HT-29 (cell line): ENCODE results near the gene OOSP3. TPM values are rescaled to one million over a fixed set of nuclear protein-coding genes. Genes with fewer than 3 reads are reported as not detected.
"Not testable (repeated sequence)": the region's sequence is repeated elsewhere in the genome, so short reads cannot be mapped to it uniquely, and the experiment has no call there.

Source experiments
- DNase-seq: peaks from one replicate; pipeline ENCODE4 v3.0.0-alpha.2; 2015; ENCODE audit warnings: low spot score
- total RNA-seq: library from RNA; depleted of rRNA; stranded (reverse); fragments of >200 nt; shearing (Covaris generic); gene quantifications from 2 replicates; pipeline ENCODE4 v1.2.3, GENCODE V29; 2014; rRNA removed

The OOSP3 gene, protein sequence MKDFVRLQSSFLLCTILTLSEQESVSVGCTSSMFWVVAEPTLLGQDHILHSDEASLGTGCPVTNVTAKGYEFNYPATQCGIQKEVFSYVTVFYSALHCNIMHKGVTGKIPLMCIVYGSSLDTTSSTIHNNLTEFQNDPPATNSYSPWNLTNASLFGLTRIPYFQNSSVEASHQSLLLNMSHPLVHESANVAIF
- not detected in 2 replicates for total RNA-seq

DNA sequence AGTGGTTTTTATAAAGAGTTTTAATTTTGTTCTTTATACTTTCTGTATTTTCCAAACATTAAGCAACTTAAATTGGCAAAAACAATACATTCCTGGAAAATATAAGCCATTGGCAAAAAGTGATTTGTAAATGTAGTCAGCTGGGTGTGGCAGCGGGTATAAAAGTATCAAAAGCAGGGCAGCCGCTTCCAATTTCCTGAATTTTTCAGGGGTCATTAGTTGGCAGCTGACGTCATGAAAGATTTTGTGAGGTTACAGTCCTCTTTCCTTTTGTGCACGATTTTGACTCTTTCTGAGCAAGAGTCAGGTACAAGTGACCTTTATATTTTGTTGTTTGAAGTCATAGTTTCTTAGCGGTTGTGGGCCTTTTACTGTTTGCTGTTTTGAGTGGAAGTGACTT lies at the start of gene OOSP3:
OOSP3 (plus strand) TSS at position 208 of the 400 bp plus-strand sequence; CDS start at position 235, 27 bp downstream.
- DNase-seq: no peak

DNA sequence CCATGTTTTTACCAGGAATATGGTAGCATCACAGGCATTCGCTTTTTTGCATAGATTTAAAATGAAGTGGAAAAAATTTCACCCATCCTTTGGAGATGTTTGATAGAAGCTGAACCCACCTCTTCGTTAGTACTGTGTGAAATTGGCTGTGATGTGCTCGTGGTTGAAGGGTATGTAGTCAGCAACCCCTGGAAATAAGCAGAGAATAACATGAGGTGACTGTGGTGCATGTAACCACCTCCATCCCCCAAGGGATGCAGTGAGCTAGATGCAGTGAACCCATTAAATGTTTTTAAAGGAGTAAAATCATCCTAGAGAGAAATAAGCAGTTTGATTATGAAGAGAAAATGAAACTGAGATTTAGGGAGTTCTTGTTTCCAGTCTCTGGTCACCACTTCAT lies 49.2 kb upstream of the OOSP3 start:
- DNase-seq: no peak

DNA sequence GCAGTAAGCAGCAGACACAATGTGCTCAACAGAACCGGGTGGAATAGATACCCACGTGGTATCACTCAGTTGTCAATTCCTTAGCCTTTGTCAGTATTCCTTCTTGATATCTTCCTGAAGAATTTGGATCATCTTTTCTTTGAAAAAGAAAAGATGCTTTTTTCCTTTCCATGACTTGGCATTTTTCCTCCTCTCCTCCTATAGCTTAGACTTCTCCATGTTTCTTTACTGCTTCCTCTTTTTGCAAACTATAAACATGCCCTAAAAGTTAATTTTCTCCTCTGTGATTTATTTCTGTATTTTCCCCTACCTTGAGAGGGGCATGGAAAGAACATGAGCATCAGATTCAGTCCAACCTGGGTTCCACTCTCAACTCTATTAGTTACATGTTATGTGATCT lies 45.0 kb upstream of the OOSP3 start:
- no peak for DNase-seq

DNA sequence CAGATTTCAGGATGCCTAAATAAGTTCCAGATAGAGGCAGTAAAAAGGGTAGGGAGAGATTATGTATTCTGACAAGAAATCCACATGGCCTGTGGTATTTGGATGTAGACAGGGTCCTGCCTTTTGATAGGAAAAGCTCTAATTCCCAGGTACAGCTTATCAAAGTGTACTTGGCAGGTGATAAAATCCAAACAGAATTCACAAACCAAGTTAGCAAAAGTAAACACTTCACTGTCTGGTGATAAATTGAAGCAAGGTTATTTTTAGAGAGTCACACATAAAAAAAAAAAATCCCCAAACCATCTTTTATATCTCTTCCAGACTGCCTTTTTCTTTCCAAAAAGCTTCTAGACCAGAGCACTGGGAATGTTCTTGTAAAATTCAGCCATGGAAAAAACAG lies 39.0 kb upstream of the OOSP3 start:
- no peak for DNase-seq

DNA sequence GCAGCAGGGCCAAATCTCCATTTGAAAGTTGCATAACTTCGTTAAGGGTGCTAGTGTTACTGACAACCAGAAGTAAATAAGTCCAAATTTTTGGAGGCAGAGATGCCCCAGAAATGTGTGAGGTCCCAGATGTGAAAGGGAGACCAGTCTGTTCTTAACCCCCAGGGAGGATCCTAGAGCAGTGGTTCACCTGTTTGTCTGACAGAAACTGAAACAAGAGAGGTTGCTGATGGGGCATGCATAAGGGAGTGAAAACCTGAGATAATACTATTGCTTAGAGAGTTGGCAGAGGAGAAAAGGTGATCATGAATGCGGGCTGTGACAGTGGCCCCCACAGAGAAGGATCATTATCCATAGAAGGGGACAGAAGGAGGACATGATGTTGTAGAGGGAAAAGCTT lies 37.1 kb upstream of the OOSP3 start:
- DNase-seq: no peak

DNA sequence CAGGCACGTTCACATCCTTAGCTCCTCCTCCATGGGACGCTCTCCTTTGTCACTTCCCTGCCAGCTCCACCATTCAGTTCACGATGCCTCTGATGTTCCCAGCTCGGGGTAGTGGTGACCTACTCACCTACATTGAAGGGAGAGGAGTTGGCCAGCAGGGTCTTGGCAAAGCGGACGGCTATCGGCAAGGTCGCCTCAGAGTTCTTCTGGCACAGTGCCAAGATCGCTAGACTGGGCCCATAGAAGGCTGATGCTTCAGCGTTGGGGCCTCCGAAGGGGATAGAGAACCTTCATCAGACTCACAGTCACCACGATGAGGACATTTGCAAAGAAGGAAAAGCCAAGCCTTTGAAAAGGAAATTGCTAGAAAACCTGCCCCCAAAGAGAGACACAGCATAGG lies 36.3 kb upstream of the OOSP3 start:
- DNase-seq: no peak

DNA sequence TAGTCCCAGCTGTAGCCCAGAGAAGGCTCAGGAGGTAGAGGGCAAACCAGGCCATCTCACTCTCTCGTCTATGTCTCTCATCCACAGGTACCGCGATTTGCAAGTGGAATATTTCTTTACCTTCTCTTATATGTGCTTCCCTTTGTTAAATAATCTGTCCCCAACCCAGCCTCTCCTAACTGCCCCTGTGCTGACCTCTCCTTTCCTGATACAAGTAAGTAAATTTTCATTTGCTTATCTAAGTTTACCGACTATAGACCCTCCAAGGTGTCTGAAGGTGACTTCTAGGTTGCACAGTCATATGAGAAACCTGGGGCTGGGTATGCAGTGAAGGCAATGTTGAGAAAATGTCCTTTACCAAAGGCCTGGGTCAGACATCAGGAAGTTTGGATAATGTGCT lies 33.2 kb upstream of the OOSP3 start, which contains the start of gene CBLIF:
CBLIF (minus strand) TSS at position 101 of the 400 bp plus-strand sequence; CDS start at position 55, 46 bp downstream.
- no peak for DNase-seq

DNA sequence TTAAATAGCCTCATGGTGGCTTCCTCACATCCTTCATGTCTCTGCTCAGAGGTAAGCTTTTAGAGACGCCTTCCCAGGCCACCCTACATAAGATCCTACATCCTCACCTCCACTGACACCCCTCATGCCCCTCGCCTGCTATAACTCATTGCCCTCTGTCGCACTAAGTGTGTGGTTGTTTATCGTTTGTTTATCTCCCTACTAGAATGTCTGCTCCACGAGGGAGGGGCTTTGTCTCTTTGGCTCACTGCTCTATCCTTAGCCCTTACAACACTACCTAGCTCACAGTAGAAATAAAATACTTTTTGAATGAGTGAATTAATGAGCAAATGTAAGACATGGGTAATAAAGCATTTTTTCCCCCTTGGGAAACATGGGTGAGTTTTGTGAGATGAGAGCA lies 32.0 kb upstream of the OOSP3 start:
- no peak for DNase-seq

DNA sequence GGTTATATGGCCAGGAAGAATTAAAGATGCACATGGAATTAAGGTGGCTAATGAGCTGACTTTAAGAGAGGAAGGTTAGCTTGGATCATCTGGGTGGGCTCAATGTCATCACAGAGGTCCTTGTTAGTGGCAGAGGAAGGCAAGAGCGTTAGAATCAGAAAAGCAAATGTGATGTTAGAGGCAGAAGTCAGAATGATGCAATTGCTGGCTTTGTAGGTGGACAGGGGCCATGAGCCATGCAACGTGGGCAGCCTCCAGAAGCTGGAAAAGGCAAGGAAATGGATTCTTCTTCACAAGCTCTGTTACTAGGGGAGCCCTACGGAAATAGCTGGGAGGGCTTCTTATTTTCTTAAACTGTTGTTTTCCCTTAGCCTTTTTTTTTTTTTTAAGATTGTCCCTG lies 31.0 kb upstream of the OOSP3 start:
- DNase-seq: no peak

DNA sequence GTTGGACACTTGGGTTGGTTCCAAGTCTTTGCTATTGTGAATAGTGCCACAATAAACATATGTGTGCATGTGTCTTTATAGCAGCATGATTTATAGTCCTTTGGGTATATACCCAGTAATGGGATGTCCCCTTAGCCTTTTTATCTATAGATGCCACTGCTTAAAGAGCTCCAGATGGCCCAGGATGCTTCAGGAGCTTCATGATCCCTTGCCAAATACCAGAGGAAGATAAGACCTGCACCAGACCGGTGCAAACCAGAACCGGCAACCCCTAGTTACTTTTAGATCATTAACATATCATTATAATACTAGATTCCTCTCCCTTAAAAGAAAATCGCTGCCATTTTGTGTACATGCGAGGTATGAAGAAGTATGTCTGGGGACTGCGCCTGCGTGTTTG lies 30.1 kb upstream of the OOSP3 start:
- not testable (repeated sequence) for DNase-seq

DNA sequence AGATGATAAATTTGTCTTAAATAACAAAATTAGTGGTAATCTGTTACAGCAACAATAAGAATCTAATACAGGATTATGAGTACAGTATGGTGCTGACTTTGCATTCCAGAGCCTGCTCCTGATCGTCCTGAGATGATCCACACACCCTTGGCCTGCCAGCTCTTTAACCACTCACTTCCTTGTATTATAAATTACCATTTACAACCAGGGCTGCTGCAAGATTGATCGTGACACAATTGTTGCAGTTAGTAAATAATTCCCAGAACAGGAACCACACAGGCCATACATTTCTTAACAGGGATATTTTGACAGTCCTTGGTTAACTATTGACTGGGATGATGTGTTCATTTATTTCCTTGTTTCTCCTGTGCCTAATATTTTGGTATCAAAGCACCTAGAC lies 29.5 kb upstream of the OOSP3 start:
- peak; percentile 76 for DNase-seq

DNA sequence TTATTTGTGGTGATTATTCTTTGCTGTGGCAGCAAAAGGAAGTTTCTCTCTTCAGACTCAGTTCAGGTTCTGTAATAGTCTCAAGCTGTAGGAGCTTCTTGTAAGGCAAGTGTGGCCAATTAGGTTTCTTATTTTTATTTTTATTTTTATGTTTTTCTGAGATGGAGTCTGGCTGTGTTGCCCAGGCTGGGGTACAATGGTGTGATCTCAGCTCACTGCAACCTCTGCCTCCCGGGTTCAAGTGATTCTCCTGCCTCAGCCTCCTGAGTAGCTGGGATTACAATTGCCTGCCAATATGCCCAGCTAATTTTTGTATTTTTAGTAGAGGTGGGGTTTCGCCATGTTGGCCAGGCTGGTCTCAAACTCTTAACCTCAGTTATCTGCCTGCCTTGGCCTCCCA lies 29.0 kb upstream of the OOSP3 start:
- DNase-seq: not testable (repeated sequence)

DNA sequence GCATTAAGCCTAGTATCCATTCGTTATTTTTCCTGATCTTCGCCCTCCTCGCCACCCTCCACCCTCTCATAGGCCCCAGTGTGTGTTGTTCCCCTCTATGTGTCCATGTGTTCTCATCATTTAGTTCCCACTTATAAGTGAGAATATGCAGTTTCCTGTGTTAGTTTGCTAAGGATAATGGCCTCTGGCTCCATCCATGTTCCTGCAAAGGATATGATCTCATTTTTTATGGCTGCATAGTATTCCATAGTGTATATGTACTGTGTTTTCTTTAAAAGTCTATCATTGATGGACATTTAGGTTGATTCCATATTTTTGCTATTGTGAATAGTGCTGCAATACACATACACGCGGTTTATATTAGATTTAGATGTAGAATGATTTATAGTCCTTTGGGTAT lies 27.2 kb upstream of the OOSP3 start:
- not testable (repeated sequence) for DNase-seq

DNA sequence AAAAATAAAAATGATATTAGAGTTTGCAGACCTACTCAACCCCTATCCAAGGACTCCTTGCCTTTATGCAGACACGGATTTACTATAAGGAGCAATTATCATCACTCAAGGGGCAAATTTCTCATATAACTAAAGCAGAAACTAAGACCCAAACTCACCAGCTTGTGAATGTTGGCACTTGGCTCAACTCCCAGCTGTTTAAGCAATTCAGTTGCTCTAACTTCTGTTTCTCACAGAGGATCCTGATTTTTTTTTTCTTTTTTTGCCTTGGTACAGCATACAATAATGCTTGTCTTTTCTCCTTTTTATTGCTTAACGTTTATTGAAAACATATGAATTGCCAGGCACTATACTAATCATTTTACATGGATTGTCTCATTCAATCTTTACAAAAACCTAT lies 23.7 kb upstream of the OOSP3 start:
- DNase-seq: no peak

DNA sequence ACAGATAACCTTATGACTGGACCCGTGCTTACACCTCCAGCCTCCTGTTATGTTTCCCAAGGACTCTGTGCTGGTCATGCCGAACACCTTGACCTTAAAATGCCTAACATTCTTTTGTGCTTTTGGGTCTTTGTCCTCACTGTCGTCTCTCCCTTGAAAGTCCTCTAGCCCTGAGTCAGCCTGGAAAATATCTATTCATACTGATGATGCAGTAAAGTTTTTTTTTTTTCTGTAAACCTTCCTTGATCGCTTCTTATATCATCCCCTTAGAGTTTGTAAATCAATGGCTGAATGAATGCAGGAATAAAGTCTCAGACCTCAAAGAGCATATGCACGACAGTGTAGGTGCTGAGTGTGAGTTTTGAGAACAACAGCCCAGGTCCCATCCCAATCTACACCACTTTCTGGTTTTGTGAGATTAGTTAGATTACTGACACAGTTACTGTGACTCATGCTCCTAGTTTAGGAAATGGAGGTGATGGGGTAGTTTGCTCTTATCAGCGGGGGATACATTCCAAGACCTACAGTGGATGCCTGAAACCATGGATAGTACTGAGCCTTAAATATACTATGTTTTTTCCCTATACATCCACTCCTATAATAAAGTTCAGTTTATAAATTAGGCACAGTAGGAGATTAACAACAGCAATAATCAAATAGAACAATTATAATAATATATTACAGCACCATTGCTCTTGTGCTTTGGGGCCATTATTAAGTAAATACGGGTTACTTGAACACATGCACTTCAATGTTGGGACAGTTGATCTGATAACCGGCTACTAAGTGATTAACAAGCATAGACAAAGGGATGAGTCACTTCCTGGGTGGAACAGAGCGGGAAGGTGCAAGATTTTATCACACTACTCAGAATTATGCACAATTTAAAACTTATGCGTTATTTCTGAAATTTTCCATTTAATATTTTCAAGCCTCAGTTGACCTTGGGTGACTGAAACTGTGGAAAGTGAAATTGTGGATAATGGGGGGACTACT lies 20.8 kb upstream of the OOSP3 start:
- peak; percentile 73 for DNase-seq

DNA sequence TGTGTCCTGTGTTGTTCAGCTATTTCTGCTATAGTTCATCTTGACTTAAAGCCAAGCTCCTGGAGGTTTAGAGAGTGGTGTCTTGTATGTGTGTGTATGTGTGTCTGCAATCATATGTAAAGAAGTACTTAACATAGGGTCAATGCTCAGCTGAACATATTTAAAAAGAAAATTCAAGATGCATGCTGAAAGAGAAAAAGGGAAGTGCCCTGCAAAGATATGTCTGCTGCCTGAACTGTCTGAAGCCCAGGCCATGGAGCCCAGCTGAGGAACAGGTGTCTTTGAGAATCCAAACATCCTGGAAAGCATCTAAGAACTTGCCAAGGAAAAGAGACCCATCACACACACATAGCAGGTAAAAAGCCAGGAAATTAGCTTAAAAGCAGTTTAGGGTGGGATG lies 18.9 kb upstream of the OOSP3 start:
- DNase-seq: no peak

DNA sequence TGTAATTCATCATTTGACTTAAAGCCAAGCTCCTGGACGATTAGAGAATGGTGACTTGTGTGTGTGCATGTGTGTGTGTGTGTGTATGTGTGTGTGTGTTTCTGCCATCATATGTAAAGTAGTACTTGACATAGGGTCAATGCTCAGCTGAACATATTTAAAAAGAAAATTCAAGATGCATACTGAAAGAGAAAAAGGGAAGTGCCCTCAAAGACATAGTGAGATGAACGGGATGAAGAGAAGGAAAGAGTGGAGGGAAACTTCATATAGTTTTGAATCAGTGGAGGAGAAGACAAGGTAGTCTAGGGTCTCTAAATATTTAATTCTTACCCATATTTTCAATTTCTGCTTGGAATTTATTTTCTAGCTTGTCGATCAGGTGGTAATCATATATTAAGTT lies 16.3 kb upstream of the OOSP3 start:
- no peak for DNase-seq

DNA sequence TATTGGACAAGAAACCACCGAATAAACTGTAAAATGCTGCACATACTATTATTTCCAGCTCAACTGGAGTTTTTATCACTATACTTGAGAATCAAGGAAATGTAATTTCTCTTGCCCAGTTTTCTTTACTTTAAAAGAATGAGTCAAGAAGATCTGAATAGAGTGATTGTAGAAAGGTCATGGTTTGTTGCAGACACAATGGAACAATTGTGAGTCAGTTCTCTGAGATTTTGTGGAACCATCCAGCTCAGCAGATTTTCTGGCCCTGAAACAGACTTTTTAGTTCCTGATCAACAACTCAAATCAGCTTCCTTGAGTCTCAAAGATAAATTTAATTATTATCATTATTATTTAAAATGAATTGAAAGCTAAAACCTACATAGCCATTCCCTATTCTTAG lies 13.6 kb upstream of the OOSP3 start:
- peak; percentile 62 for DNase-seq

DNA sequence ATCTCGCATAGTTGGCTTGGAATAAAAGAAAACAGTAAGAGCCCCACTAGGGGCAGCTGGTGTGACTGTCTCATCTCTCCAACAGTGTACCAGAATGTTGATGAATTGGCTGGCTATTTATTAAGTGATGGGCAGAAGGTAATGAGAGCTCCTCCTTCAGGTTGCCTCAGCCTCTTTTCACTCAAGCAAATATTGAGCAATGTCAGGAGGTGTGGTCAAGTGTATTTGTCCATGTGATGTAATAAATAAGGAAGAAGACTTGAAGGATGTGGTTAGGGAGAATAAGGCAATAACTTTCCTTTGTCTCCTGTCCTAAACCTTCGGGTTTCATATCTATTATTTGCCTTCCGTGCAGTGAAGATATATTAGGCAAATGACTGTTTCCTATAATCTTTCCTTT lies 12.2 kb upstream of the OOSP3 start, which contains the start of gene TCN1:
TCN1 (minus strand) TSS at position 91 of the 400 bp plus-strand sequence; CDS start at position 74, 17 bp downstream.
- DNase-seq: peak; percentile 81

DNA sequence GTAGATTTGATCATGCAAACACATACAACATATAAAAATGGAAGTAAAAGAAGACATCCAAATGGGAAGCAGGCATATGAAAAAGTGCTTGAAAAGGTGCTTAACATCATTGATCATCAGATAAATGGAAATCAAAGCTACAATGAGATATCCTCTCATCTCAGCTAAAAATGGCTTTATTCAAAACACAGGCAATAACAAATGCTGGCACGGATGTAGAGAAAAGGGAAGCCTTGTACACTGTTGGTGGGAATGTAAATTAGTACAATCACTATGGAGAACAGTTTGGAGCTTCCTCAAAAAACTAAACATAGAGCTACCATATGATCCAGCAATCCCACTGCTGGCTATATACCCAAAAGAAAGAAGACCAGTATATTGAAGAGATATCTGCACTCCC lies 11.7 kb upstream of the OOSP3 start:
- no peak for DNase-seq

DNA sequence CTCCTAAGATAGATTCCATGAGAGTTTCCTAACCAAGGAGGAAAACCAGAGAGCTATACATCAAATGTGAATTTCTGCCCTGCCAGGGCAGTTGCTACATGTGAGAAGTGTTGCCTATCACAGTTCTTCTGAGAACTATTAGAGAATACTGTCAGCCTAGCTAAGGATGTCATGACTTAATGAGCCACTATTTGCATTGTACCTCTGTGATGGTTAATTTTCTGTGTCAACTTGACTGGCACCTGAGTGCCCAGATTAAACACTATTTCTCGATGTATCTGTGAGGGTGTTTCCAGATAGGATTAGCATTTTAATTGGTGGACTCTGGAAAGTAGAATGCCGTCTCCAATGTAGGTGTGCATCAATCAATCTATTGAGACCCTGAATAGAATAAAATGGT lies 10.6 kb upstream of the OOSP3 start:
- DNase-seq: no peak

DNA sequence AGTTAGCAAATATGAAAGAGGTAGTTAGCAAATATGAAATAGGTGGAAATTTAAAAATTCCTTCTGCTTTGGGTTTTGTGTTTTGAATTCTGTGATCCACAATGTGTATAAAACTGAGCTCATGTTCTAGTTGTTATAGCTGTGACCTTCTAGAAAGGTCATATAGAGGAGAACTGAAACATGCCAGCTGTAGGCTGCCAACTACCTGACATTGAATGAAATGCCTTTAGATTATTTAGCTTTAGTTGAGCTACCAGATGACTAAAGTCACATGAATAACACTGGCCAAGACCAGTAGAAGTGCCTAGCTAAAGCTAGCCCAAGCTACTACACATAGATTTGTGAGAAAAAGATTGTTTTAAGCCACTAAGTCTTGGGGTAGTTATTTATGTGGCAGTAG lies 6.5 kb upstream of the OOSP3 start:
- DNase-seq: no peak
